ENCODE measurements around the gene MMD2.

Gene MMD2

GRCh38 chr7:4959893-4960292, 906 bp upstream of the MMD2 start:
- DNase-seq: no peak

DNA sequence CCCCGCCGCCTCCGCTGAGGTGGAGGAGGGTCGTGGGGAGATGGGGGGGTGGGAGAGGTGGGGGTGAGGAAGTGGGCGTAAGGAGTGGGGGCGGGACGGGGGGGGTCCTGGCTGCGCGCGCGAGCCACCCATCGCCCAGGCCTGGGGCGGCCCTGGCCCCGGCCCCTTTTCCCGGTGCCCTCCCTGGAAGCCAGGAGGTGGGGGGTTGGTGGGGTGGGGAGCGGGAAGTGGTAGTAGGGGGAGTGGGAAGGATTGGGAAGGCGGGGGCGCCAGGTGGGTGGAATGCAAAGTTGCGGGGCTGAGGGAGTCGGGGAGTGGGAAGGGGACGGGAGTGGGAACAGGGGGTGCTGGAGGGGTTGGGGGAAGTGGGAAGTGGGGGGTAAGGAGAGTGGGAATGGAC, 319 bp upstream of the MMD2 start:
- peak in 1 of 58 donors; percentile 67 for DNase-seq

GRCh38 chr7:4957847-4958476, 1.0 kb downstream of the MMD2 start:
- DNase-seq: peak in 3 of 58 donors; percentile 28 to 48 (median 31)

- no peak for DNase-seq
Observed at GRCh38 chr7:4951903-4952636, 6.9 kb downstream of the MMD2 start.

- DNase-seq: no peak
Observed at GRCh38 chr7:4951304-4951703, 7.7 kb downstream of the MMD2 start.

DNA sequence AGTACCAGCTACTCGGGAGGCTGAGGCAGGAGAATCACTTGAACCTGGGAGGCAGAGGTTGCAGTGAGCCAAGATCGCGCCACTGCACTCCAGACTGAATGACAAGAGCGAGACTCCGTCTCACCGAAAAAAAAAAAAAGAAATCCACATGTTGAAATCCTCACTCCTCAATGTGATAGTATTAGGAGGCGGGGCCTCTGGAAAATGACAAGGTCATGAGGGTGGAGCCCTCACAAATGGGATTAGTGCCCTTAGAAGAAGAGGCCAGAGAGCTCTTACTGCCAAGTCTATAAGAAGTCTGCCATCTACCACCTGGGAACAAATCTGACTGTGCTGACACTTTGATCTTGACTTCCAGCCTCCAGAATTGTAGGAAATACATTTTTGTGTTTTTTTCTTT, 10.6 kb downstream of the MMD2 start:
- DNase-seq: no peak

DNA sequence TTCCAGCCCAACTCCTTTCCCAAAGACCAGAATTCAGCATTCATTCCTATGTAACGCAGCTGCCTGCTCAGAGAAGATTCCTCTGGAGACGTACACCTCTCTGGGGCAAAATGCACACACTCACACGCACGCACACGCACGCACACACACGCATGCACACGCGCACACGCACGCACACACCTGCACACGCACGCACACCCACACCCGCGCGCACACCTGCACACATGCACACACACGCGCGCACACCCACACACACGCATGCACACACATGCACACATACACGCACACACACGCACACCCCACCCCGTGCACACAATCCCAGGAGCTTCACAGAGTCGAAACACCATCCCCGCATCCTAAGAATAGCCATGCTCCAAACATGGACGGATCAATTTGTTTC, 13.0 kb downstream of the MMD2 start:
- no peak for DNase-seq

DNA sequence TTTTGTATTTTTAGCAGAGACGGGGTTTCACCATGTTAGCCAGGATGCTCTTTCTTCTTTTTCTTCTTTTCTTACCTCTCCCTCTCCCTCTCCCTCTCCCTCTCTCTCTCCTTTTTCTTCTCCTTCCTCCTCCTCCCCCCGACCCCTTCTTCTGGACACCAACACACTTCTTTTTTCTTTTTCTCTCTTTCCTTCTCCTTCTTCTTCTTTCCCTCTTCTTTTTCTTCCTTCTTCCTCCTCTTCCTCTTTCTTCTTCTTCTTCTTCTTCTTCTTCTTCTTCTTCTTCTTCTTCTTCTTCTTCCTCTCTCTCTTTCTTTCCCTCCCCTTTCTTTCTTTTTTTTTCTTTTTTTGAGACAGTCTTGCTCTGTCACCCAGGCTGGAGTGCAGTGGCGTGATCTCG, 14.0 kb downstream of the MMD2 start:
- no peak for DNase-seq

- no peak for DNase-seq
Observed at GRCh38 chr7:4943297-4943696, 15.7 kb downstream of the MMD2 start.

- DNase-seq: peak in 55 of 58 donors; percentile 30 to 98 (median 81)
Observed at GRCh38 chr7:4939971-4940728, 18.8 kb downstream of the MMD2 start.

DNA sequence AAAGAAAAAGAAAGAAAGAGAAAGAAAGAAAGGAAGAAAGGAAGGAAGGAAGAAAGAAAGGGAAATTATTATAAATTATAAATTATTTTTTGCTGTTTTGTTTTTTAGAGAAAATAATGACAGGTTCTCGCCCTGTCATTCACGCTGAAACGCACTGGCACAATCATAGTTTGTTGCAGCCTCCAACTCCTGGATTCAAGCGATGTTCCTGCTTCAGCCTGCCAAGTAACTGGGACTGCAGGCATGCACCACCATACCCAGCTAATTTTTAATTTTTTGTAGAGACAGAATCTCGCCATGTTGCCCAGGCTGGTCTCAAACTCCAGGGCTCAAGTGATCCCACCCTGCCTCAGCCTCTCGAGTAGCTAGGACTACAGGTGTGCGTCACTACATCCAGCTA, 21.6 kb downstream of the MMD2 start:
- peak in 9 of 58 donors; percentile 7 to 33 (median 14) for DNase-seq

DNA sequence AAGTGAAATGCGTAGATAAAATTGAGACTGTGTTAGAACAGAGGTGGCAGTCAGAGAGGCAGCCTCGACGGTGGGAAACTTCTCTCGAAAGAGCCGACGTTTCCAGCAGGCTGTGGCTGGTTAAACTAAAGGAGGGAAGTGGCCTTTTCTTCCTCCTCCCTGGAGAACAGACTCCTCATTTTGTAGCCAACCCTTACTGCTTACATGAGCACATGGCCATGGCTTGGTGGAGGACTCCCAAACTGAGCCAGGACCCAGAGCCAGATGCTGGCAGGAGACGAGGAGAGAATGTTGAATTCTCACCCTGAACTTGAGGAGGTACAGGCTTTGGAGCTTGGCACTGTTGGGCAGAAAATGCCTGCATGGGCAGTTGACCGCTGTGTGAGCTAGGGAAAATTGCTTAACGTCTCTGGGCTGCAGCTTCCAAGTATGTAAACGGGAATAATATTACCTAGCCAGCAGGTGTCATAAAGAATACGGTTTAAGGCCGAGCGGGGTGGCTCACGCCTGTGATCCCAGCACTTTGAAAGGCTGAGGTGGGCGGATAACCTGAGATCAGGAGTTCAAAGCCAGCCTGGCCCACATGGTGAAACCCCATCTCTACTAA, 24.5 kb downstream of the MMD2 start:
- DNase-seq: peak in 25 of 58 donors; percentile 7 to 73 (median 32)

GRCh38 chr7:4931943-4932342, 27.0 kb downstream of the MMD2 start:
- peak; percentile 4 to 96 (median 82) for DNase-seq

DNA sequence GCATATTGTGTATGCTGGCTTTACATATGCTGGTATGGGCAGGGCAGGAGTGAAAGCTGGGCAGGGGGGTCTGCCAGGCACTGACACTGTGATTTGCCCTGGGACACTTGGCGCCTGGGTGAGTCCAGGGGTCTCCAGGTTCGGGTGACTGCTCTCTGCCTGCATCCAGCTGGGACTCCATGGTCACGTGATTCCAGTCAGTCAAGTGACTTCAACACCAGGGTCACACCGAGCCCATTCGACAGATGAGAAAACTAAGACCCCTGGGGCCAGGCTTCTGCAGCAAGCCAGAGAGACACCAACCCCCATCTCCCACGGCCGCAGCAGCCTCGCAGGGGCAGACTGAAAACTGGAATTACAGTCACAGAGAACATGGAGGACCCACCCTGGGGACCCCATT, 30.0 kb downstream of the MMD2 start:
- DNase-seq: no peak

- no peak for DNase-seq
Observed at GRCh38 chr7:4928445-4928844, 30.5 kb downstream of the MMD2 start.

- no peak for DNase-seq
Observed at GRCh38 chr7:4919969-4920766, 38.8 kb downstream of the MMD2 start.

DNA sequence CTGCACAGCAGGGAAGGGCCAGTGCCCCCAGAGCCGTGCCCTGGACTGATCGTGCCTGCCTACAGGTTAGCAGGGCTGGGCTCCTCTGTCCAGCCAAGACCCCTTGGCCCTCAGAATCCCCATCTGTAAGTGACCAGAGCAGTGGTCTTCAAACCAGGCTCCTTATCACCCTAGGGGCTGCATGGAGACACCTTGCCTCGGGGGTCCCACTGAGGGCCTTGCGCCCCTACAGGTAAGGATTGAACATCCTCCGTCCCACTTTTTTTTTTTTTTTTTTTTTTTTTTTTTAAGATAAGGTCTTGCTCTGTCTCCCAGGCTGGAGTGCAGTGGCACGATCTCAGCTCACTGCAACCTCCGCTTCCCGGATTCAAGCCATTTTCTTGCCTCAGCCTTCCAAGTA, 42.9 kb downstream of the MMD2 start:
- no peak for DNase-seq

GRCh38 chr7:4911111-4911828, 47.7 kb downstream of the MMD2 start:
- no peak for DNase-seq

DNA sequence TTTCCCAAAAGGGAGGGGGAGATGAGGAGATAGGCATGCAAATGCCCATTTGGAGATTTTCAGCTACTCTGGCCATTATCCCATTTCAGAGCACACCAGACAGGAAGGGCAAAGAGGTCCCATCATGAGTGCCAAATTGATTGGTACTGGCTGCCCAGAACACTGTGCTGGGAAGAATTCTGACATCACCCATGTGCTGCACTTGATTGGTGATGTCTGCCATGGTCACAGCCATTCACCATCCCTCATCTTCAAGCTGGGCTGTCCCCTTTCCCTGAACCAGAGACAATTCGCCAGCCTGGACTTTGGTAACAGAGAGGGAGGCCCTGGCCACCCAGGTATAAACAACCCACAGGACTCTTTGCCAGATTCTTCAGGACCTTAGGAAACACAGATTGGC, 52.3 kb downstream of the MMD2 start:
- no peak for DNase-seq

DNA sequence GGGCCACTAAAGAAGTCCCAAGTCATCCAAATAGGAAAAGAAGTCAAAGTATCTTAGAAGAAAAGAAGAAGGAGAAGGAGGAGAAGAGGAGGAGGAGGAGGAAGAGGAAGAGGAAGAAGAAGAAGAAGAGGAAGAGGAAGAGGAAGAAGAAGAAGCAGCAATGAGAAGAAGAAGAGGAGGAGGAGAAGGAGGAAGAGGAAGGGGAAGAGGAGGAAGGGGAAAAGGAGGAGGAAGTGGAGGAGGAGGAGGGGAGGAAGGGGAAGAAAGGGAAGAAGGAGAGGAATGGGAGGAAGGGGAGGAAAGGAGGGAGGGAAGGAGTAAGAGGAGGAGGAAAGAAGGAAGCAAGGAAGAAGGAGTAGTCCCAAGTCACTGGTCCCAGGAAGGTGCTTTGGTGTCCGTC, 53.8 kb downstream of the MMD2 start:
- no peak for DNase-seq

All from anterior cingulate cortex (tissue), 58 donors.